Measurements from ENCODE around the gene MYL10. TPM values are rescaled to one million over a fixed set of nuclear protein-coding genes. Genes with fewer than 3 reads are reported as not detected.

MYL10 gene
- total RNA-seq, 3 donors from 2014 or later = not detected

- TF ChIP-seq, protein P1, sequence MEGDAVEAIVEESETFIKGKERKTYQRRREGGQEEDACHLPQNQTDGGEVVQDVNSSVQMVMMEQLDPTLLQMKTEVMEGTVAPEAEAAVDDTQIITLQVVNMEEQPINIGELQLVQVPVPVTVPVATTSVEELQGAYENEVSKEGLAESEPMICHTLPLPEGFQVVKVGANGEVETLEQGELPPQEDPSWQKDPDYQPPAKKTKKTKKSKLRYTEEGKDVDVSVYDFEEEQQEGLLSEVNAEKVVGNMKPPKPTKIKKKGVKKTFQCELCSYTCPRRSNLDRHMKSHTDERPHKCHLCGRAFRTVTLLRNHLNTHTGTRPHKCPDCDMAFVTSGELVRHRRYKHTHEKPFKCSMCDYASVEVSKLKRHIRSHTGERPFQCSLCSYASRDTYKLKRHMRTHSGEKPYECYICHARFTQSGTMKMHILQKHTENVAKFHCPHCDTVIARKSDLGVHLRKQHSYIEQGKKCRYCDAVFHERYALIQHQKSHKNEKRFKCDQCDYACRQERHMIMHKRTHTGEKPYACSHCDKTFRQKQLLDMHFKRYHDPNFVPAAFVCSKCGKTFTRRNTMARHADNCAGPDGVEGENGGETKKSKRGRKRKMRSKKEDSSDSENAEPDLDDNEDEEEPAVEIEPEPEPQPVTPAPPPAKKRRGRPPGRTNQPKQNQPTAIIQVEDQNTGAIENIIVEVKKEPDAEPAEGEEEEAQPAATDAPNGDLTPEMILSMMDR (IDR thresholded peaks at IDR 0.05) = no peak
- H3K4me1 ChIP-seq (ENCODE audit: low read depth) = peaks cover 19% of the 10 kb centered on the region
- ATAC-seq (peak; percentile 70), DNase-seq (peak in 2 of 3 donors; percentile 57 to 77)
- H3K4me3 ChIP-seq = no peak overlapping the region
- H3K36me3 ChIP-seq (ENCODE audit: low read depth) = no peaks in the 10 kb centered on the region
- intact Hi-C loops (cut with DNase I, micrococcal nuclease) = no loop called here
- peaks cover 11% of the 10 kb centered on the region for H3K9me3 ChIP-seq
These were observed 42.8 kb downstream of the MYL10 start for GRCh38 chr7:101586078-101586905.

DNA sequence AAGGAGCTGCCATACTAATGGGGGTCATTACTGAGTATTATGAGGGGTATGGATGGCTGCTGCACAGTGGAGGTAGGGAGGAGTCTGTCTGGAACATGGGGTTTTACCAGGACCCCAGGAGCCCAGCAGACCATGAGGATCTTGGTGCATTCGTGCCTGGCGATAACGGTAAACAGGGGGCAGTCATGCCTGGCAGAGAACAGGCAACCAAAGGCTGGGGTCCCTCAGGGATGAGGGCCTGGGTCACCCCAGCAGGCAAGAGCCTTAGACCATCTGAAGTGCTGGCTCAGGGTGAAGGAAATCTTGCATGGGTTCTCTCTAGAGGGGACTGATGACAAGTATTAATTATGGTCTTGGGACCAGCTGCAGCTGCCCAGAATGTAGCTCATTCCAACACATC, 46.1 kb downstream of the MYL10 start:
- H3K4me3 ChIP-seq = no peak overlapping the region
- H3K9me3 ChIP-seq = peaks cover 11% of the 10 kb centered on the region
- no peak for ATAC-seq
- no peaks in the 10 kb centered on the region for H3K36me3 ChIP-seq (ENCODE audit: low read depth)
- TF ChIP-seq, protein P1 (IDR thresholded peaks at IDR 0.05) = no peak
- no peak for DNase-seq
- H3K4me1 ChIP-seq (ENCODE audit: low read depth) = peaks cover 19% of the 10 kb centered on the region
- intact Hi-C loops (cut with DNase I, micrococcal nuclease) = no loop called here

- intact Hi-C loops (cut with DNase I, micrococcal nuclease) = no loop called here
- peaks cover 19% of the 10 kb centered on the region for H3K4me1 ChIP-seq (ENCODE audit: low read depth)
- H3K9me3 ChIP-seq = peaks cover 11% of the 10 kb centered on the region
- H3K36me3 ChIP-seq (ENCODE audit: low read depth) = no peaks in the 10 kb centered on the region
- DNase-seq (no peak), ATAC-seq (no peak)
- no peak overlapping the region for H3K4me3 ChIP-seq
- TF ChIP-seq, protein P1 (IDR thresholded peaks at IDR 0.05) = no peak
These were observed 47.2 kb downstream of the MYL10 start for GRCh38 chr7:101581891-101582290.

DNA sequence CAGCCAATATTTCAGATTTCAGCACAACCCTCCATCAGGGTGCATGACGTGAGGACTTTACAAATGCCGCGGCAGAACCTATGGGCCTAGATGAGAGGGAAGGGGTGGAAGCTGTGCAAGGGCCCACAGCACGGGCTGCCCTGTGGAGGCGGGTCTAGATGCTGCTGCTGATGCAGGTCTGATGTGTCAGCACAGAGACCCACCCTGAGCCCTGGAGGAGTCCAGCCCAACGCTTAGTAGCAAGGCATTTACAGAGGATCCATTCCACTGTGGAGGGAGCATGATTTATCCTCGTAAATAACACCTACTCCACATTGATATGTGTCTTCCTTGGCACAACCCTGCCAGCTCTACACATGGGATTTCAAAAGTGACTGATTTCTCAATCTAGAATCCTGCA, 48.5 kb downstream of the MYL10 start:
- Histone ChIP-seq H3K4me1 (ENCODE audit: low read depth) (peaks cover 12% of the 10 kb centered on the region), H3K9me3 (peaks cover 11% of the 10 kb centered on the region), H3K36me3 (ENCODE audit: low read depth) (no peaks in the 10 kb centered on the region), H3K4me3 (no peak overlapping the region)
- intact Hi-C loops (cut with DNase I, micrococcal nuclease) = no loop called here
- DNase-seq (no peak), ATAC-seq (no peak)
- TF ChIP-seq, protein P1 (IDR thresholded peaks at IDR 0.05) = no peak

DNA sequence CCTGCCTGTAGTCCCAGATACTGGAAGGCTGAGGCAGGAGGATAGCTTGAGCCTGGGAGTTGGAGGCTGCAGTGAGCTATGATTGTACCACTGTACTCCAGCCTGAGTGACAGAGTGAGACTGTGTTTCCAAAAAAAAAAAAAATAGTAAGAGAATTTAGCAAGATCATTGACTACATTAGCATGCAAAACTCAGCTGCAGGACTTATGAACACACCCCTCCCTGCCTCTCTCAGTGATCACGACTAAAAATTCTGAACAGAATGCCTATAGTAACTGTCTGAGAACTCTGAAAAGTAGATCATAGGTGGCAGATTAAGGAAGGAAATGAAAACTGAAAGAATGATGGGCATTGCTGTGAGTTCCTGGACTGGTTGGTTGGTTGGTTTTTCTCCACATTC, 50.5 kb downstream of the MYL10 start:
- no peak for ATAC-seq
- no peak overlapping the region for H3K4me3 ChIP-seq
- DNase-seq = no peak
- no peaks in the 10 kb centered on the region for H3K4me1 ChIP-seq (ENCODE audit: low read depth)
- intact Hi-C loops (cut with DNase I, micrococcal nuclease) = no loop called here
- TF ChIP-seq, protein P1 (IDR thresholded peaks at IDR 0.05) = no peak
- peaks cover 10% of the 10 kb centered on the region for H3K9me3 ChIP-seq
- no peaks in the 10 kb centered on the region for H3K36me3 ChIP-seq (ENCODE audit: low read depth)

All from mucosa of descending colon (tissue), 3 donors.